NCI-H460 (cell line): ENCODE results near the gene NTM. TPM values are rescaled to one million over a fixed set of nuclear protein-coding genes. Genes with fewer than 3 reads are reported as not detected.

ENCODE experiments used
- DNase-seq: peaks from one replicate; pipeline ENCODE4 v3.0.0-alpha.2; 2016; ENCODE audit warnings: low read depth; ENCODE audit errors: extremely low read depth
- total RNA-seq: library from RNA; depleted of rRNA; stranded (reverse); fragments of >200 nt; shearing (Covaris generic); gene quantifications from 2 replicates; pipeline ENCODE4 v1.2.3, GENCODE V29; 2014

NTM gene
- total RNA-seq, 1 experiment from 2014 or later = 3.7 TPM

DNA sequence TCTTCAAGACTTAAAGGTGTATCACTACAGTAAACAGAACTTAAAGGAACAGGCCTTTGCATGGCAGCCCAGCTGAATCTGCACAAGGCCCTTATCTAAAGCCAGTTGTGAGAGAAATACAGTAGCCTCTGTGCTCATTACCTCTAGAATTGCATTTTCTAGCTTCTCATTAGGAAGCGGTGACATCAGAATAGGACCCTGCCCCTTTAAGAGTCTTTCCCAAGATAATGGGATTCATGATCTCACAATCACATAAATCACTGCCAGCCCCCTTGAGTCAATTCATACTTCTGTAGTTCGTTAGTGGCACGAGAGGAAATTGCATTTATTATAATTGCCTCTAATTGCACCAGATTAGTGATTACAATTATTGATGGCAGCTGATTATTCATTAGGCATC is 170.3 kb downstream of the NTM start:
- DNase-seq = no peak

DNA sequence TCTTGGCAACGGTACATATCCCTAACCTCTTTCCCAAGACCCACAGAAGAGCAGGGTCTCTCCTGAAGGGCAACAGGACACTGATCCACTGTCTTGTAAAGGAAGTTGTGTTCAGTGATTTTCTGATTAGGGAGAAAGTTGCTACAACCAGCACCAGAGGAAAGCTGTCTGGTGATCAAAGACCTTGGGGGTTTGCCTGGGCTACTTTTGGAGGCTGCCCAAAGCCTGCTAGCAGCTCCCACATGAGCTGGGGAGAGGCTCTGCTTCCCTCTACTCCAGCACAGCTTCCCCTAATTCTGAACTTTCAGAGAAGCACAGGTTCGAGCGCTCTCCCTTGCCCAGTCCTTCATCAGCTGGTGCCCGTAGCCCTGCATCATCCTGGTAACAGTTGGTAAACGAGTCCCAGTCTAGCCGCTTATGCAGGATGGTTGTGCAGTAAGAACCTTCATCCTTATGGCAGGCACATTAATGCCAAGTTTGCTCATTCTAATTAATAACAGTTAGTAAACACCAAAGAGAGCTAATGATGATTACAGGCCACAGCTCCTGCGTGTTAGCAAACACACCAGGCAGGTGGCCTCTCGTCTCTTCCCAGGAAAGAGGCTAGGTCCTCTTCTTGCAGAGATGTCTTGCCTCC is 173.1 kb downstream of the NTM start:
- DNase-seq = no peak

DNA sequence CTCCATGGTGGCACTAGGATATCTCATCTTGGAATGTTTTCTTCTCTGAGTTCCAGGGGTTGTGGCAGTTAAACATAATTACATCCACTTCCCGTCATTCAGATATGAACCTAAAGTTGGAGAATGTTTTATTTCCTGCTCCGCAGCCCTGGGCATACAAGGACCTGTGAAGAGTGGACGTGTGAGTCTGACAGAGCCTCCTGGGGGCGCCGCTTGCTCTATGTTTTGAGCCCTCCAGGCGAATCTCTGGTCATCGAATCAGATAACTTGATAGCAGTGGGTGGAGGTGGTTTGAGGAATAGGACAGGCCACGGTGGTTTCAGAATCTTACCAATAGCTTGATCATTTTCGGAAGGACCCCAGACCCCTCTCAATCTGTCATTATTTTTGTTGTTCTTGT is 174.2 kb downstream of the NTM start:
- DNase-seq = no peak

DNA sequence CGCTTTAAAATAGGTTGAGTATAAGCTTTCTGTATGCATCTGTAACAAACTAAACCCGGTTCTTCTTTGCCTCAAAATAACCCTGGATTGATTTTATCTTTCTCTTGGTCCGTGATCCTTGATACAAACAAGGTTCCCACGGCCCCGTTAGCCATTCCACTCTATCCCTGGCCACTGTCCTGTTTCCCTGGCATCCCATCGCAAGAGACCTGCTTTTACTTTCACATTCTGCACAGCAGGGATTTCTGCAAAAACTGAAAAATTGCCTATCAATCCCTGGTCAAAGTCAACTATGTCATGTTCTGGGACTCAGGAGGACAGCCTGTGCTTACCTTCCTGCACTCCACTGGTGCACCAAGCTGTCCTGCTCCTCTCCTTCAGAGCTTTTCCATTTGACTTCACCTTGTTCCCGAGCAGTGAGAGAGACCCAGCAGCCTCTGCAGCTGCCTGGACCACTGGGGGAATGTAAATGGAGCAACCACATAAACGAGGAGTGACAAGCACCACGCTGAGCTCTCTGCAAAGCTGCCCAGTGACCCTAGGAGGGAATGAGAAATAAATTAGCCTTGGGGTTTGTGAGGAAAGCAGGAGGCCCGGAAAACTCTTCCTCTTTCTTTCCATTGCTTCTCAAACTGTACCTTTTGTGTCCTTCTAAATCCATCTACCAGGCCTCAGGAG is 175.9 kb downstream of the NTM start:
- no peak for DNase-seq

DNA sequence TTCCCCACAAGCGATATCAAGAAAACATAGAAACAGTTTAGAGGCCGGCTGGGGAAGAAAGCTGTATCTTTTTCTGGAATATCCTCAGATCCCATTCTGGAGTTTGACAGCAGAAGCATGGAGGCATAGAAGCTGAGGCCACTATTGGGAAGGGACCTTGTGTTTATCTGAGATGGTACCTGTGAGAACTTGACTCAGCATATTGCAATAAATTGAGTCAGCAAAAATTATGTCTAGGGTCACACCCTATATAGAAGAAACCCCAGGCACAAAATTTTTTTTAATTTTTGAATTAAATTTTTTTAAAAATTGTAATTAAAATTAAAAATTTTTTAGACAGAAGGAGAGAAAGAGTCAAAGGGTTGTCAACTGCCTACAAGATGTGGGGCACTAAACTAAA is 178.7 kb downstream of the NTM start:
- DNase-seq = no peak

DNA sequence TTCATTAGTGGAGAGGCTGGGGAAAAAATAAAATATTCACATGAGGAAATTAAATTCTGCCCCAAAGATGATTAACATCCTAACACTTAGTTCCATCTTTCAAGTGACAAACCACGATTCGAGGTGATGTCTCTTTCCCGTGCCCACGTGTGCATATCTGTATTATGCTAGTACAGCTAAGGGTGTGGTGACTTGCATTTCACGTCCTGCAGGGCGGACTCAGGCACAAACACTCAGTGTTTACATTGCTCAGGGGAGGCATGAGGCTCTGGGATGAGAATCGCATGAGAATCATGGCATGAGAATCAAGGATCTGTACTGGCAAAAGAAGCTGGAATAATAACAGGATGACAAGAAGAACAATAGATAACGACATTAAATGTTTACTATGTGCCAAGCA is 179.4 kb downstream of the NTM start:
- no peak for DNase-seq

DNA sequence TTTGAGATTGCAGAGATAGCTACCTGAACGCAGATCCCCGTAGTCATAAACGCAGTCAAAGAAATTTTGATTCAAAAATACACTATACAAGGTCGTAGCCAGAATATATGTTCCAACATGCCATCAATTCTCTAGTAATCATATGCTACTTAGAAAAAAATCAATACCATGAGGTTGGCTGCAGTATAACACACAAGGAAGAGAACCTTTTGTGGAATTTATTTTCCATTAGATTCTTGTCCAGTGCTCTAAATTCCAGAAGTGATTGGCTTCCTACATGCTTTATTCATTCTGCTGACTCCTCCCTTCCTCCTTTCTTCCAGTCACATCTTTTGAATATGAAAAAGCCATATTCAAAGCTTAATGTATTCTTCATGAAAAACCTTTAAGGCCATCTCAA is 189.9 kb downstream of the NTM start:
- no peak for DNase-seq

DNA sequence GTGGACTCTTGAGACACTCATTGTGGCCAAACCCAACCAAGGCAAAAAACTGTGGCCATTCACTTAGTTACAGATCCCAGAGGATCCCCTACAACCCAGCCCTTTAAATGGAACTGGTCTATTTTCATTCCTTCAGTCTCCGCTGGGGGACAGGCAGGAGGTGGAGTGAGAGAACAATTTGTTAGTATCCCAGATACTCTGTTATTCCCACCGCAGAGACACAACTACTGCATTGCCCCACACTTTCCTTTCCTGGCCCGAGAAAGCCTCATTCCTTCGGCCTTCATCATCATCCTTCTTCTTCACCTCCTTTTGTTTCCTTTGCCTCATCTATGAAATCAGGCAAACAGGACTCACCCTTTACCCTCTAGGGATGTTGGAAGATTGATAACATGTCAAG is 191.1 kb downstream of the NTM start:
- DNase-seq = no peak

DNA sequence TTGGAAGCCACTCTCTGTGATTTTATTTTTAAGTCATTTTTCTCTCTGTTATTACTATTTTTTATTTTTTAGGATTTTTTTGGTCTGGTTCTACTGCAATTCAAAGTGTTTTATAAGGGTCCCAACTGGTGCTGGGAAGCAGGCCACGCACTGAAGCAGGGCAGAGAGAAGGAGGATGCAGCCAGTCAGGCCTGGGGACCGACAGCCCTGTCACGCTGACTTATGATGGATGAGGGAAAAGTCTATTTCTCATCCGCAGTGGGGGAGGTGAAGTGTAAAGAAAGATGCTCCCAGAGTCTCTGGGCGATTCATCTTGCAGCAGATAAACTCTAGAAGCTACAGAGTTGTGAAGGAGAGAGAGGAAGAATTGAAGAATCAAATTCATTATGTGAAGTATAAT is 191.6 kb downstream of the NTM start:
- DNase-seq = no peak

DNA sequence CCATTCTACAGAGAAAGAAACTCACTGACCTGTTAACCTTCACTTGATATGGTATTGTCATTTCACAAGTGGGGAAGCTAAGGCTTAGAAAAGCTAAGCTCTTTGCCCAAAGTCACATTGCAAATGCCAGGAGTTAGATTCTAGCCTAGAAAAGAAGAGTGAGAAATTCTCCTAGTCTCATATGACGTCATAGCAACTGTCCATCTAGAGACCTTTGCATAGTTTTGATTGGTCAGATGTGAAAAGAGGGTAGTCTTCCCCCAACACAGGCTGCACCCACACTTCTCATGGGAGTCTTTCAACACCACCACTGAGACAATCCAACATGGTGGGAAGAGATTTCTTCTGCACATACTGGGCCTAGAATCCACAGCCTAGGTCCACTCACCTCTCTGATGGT is 197.9 kb downstream of the NTM start:
- DNase-seq = no peak

DNA sequence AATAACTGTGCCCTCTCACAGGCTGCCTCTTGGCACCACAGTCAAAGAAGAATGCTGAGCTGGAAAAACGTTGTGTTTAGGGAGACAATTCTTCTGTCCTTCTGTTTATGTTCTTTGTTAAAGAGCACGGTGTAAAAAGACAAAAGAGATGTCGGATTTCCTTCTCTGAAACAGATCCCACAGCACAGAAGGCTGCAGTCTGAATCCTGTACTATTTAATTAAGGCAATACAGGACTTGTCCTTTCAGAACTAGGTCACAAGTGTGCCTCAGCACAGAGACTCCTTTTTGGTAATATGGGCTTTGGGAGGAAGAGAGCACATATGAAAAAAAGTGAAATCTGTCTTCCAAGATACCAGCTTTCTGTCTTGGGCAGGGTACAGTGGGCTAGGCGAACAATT is 201.2 kb downstream of the NTM start:
- DNase-seq = no peak

DNA sequence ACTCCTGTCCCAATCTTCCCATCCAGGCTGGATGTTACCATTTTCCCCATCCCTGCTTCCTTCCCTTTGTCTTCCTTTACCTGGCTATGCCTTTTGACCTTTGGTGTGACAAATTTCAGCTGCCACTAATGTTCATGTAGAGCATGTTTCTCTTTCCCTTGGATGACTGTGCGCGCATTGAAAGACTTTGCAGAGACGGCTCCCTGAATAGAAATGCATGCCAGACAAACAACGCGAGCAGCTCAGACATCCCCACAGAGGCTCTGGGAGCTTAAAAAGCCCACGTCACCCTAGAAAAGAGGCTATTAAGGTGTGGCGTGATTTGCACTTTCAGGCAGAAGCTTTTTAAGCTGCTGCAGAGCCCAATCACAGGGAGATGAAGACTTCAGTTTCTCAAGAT is 202.0 kb downstream of the NTM start:
- DNase-seq = no peak

DNA sequence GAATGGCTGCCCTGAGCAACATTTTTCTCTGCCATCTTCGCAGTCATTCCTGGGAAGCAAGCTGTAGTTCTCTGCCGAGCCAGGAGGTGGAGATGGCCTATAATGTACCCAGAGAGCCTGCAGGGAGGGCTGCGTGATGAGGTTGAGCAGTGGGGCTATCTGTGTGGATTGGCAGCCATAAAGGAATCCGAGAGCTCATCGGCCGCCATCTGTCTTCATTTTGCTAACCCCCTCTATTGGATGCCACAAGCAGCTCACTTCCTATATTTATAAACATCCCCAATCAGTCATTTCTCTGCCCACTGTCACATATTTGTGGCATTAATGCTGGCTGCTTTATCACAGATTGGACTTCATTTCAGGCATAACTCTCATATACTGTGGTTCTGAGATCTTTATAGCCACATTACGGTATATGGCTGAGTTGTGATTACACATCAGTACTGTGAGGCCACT is 209.5 kb downstream of the NTM start:
- DNase-seq = peak; percentile 20

DNA sequence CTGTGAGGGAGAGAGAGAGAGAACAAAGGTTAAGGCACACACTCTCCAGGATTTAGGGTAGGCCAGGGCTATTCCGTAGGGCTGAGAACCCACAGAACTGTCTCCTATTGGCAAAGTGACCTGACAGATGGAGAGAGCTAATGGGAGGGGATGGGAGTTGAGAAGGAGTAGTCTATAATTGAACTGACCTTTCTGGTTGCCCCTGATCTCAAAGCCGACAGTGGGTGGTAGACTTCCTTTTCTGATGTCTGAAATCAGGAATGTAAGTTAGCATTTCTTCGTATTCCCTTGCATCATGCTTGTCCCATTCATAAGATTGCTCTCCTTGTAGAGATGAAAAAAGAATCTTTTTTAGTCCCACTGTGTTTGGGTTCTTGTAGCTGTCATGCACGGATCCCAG is 210.1 kb downstream of the NTM start:
- DNase-seq = no peak

DNA sequence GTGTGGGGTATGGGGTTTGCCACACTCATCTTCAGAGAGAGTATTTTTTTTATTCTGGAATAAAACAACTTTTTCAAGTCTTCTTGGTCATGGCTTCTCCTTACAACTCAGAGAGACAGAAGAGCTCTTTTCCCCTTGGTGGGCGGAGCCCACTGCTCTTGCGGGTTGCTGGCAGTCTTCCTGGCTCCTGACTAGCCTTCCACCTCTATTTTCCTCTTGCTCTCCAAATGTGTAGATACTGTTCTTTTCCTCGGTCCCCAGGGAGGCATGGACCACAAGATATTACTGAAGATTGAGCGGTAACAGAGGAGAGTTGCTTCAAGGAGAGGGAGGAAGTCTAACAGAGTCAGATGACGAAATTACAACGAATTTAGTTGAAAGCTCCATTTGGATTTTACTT is 210.6 kb downstream of the NTM start:
- no peak for DNase-seq

DNA sequence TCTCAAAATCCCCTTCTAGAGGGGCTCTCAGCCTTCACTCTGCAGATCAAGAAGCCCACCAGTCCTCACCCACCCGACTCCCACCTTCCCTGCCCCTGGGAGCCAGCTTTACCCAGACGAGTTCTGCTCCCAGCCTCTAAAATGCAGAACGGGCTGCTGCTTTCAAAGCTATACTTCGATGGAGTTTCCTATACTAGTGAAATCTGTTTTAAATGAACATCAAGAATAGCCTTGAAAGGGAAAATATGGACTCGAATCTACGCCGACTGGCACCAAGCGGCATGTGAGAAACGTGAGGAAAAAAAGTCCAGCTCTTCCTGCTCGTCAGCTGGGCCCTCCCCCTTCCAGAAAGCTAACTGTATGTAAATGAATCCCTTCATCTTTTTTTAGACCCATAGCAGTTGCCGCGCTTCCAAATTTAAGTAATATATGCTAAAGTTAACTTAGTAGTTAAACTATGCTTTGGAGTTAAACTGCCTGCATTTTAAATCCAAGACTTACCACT is 211.7 kb downstream of the NTM start:
- DNase-seq = no peak

DNA sequence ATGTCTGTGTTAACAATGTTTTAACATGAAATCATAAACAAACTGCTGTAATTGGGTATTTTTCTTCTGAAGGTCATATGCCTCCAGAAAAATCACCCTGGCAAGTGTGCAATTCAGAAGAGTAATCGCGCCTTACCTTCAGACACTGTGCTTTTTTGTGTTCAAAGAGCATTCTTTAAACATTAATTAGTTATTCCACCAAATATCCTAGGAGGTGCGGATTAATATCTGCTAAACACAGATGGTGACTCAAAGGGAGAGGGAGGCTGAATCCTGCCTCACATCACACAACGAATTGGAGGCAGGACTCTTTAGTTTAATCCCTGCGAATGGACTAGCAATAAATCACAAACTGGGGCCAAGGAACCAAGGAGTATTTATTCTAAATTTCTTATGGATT is 213.0 kb downstream of the NTM start:
- DNase-seq = no peak

DNA sequence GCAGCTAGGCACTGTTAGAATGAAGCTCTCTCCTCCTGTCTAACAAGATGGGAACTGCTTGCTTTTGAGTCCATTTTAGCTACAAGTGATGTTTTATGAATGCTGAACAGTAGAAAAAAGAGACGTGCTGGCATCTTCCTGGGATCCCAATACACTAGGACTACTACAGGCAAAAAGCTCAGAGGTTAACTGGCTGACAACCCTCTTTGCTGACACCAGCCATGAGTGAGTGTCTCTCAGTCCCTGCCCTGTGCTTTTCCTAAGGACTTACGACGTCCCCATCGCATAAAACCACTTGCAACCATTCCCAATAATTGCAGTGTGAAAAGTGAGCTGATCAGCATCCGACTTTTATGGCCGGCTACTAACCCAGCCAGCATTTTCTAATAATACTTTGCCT is 213.5 kb downstream of the NTM start:
- DNase-seq = no peak

DNA sequence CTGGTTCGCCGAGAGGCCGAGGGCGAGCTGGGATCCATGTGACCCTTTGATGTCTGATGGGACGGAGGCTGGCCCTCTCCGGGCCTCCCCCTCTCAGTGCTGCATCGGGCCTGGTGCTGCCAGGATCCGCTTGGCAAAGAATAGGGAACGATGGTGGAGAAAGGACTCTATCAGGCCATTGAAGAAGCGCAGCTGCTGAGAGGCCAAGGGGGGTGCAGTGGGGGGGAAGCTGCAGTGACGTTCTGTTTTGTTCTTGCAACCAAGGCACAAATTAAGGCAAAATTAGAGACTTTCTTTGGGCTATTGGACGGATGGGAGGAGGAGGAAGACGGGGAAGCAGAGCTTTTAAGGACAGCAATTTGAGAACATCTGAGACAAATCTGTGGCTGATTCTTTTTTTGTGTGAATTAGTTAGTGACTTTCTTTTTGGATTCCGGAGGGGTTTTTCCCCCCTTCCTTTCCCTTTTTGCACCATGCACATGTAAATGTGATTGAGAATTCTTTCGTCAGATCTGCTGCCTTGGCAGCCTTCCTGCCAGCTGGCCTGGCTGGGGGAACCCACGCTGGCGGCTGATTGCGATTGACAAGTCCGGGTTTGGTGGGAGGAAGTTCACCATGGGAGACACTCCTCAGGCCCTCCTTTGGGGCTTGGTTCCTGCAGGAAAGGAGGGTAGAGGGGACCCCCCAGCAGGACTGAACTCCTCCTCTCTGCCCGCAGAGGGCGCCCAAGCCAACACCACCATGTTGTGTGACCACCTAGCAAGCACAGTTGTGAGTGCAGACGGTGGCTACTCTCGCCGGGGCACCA is 214.6 kb downstream of the NTM start:
- no peak for DNase-seq

DNA sequence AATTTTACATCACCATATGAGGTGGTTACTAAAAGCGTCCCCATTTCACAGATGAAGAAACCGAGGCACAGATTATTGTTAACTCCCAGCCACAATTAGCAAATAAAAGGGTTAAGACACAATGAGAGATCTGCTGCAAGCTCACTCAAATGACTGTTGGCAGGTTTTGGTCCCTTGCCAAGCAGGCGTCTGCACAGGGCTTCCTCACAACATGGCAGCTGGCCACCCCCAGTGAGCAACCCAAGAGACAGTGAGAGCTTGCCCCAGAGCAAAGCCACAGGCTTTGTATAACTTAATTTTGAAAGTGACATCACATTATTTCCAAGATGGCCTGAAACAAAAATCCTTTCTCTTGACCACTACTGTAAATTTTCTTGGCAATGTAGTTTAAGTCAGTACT is 217.6 kb downstream of the NTM start:
- DNase-seq = no peak

DNA sequence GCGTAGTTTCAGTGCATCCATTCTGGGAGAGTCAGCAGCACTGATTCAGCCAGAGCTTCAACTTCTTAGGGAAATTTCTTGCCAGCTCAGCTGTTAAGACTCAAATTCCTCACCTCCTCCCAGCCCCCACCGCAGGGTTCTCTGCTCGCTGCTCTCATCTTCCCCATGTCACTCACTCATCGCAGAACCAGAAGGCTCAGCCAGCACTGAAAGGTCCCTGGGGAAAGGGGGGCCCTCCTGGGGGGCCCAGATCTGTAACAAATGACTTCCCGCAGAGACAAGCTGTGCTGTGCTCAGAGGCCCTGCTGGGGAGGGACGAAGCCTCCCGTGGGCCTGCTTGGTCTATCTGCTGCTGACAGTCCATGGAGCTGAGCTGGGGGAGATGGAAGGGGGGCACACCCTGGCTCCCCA is 220.6 kb downstream of the NTM start:
- no peak for DNase-seq

DNA sequence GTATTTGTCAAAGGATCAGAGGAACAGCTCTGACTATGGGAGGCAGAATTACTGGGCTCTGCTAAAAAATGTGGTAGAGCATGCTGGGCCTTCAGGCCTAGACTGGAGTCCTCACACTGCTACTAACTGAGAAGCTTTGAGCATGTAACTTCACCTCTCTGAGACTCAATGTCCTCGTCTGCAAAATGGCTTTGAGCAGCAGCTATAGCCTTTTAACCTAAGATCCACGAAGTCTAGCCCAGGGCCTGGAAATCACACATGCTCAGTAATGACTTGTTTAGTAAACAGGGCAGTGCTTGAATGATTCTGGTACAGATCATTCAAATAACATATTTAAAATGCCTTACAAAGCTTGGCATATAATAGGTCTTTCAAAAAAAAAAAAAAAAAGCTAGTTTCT is 221.7 kb downstream of the NTM start:
- DNase-seq = no peak
